Activated CD4-positive, alpha-beta T cell treated with anti-CD3 and anti-CD28 coated beads for 48 hours (primary cell): ENCODE measurements around the gene FBXL13.

Experiments
- DNase-seq: peaks from one replicate; pipeline ENCODE4 v3.0.0-alpha.2; 2020

FBXL13 gene

GRCh38 chr7:102890971-102891692 is 183.5 kb downstream of the FBXL13 start:
- no peak for DNase-seq

GRCh38 chr7:102890292-102890970 is 184.2 kb downstream of the FBXL13 start:
- no peak for DNase-seq

GRCh38 chr7:102889851-102890250 is 184.7 kb downstream of the FBXL13 start:
- DNase-seq: no peak

- DNase-seq: no peak
These were observed 185.9 kb downstream of the FBXL13 start for GRCh38 chr7:102888561-102889233.

GRCh38 chr7:102883098-102883860 is 191.3 kb downstream of the FBXL13 start:
- DNase-seq: no peak

GRCh38 chr7:102875700-102876295 is 198.8 kb downstream of the FBXL13 start:
- peak; percentile 54 for DNase-seq

GRCh38 chr7:102874966-102875365 is 199.6 kb downstream of the FBXL13 start:
- no peak for DNase-seq

- DNase-seq: peak; percentile 33
These were observed 200.3 kb downstream of the FBXL13 start for GRCh38 chr7:102874166-102874829.

GRCh38 chr7:102873470-102874165 is 201.0 kb downstream of the FBXL13 start:
- DNase-seq: no peak

- no peak for DNase-seq
These were observed 202.1 kb downstream of the FBXL13 start for GRCh38 chr7:102872460-102872859.

GRCh38 chr7:102869195-102869594 is 205.4 kb downstream of the FBXL13 start:
- no peak for DNase-seq

- DNase-seq: no peak
These were observed 207.9 kb downstream of the FBXL13 start for GRCh38 chr7:102866535-102867215.

GRCh38 chr7:102864958-102865357 is 209.6 kb downstream of the FBXL13 start:
- no peak for DNase-seq

GRCh38 chr7:102860351-102860811 is 214.2 kb downstream of the FBXL13 start:
- no peak for DNase-seq

GRCh38 chr7:102859799-102860125 is 214.8 kb downstream of the FBXL13 start:
- no peak for DNase-seq

- no peak for DNase-seq
These were observed 215.4 kb downstream of the FBXL13 start for GRCh38 chr7:102859084-102859798.

GRCh38 chr7:102856036-102856435 is 218.6 kb downstream of the FBXL13 start:
- no peak for DNase-seq

- DNase-seq: no peak
These were observed 225.1 kb downstream of the FBXL13 start for GRCh38 chr7:102849538-102849937.

- no peak for DNase-seq
These were observed 225.5 kb downstream of the FBXL13 start for GRCh38 chr7:102849079-102849478.

- DNase-seq: no peak
These were observed 229.2 kb downstream of the FBXL13 start for GRCh38 chr7:102845346-102845745.
